ENCODE data around the gene UBAP1L.
"Not testable (repeated sequence)": the region's sequence is repeated elsewhere in the genome, so short reads cannot be mapped to it uniquely, and the experiment has no call there.

DNA sequence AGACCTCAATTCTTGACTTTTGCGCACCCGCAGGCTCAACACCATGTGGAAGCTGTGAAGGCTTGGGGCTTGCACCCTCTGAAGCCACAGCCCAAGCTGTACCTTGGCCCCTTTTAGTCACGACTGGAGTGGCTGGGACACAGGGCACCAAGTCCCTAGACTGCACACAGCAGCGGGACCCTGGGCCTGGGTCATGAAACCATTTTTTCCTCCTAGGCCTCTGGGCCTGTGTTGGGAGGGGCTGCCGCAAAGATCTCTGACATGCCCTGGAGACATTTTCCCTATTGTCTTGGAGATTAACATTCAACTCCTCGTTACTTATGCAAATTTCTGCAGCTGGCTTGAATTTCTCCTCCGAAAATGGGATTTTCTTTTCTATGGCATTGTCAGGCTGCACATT is 22.1 kb upstream of the UBAP1L start:
- TF ChIP-seq, protein P1, sequence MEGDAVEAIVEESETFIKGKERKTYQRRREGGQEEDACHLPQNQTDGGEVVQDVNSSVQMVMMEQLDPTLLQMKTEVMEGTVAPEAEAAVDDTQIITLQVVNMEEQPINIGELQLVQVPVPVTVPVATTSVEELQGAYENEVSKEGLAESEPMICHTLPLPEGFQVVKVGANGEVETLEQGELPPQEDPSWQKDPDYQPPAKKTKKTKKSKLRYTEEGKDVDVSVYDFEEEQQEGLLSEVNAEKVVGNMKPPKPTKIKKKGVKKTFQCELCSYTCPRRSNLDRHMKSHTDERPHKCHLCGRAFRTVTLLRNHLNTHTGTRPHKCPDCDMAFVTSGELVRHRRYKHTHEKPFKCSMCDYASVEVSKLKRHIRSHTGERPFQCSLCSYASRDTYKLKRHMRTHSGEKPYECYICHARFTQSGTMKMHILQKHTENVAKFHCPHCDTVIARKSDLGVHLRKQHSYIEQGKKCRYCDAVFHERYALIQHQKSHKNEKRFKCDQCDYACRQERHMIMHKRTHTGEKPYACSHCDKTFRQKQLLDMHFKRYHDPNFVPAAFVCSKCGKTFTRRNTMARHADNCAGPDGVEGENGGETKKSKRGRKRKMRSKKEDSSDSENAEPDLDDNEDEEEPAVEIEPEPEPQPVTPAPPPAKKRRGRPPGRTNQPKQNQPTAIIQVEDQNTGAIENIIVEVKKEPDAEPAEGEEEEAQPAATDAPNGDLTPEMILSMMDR (conservative IDR thresholded peaks at IDR 0.05 in 1 of 2, IDR thresholded peaks at IDR 0.05 in 1 of 2; ENCODE audit: extremely low read depth in 1 of 2, insufficient read depth in 1 of 2, low read depth in 1 of 2, low read length in 2 of 2) = not testable (repeated sequence)
- TF ChIP-seq EZH2 (IDR thresholded peaks at IDR 0.05; ENCODE audit: borderline replicate concordance, low read length) = not testable (repeated sequence)
